NCI-H446 (cell line): ENCODE data around the gene DIS3L2.
"Not testable (repeated sequence)": the region's sequence is repeated elsewhere in the genome, so short reads cannot be mapped to it uniquely, and the experiment has no call there.

Source experiments
- DNase-seq, 2 experiments: peaks; one replicate each; lab custom pipeline; 2025; lab: John Stamatoyannopoulos, UW

DIS3L2 gene

DNA sequence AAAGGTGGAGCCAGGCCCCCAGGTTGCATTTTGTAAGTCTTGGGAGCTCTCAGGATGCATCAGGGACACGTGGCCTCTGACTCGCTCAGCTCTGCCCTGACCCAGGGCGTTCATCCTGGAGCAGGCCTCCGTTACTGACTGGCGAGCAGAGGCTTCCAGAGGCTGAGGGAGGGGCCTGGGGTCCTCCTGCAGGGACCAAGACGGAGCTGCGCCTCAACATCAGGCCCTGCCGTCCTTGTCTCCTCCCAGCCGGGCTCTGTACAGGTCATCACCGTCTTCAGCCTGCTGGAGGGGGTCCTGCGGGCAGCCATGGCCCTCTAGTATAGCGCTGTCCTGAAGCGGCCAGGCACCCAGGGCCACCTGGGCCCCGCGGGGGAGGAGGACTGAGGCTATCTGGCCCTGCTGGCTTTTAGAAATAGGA, 406.8 kb downstream of the DIS3L2 start:
- no peak for DNase-seq

DNA sequence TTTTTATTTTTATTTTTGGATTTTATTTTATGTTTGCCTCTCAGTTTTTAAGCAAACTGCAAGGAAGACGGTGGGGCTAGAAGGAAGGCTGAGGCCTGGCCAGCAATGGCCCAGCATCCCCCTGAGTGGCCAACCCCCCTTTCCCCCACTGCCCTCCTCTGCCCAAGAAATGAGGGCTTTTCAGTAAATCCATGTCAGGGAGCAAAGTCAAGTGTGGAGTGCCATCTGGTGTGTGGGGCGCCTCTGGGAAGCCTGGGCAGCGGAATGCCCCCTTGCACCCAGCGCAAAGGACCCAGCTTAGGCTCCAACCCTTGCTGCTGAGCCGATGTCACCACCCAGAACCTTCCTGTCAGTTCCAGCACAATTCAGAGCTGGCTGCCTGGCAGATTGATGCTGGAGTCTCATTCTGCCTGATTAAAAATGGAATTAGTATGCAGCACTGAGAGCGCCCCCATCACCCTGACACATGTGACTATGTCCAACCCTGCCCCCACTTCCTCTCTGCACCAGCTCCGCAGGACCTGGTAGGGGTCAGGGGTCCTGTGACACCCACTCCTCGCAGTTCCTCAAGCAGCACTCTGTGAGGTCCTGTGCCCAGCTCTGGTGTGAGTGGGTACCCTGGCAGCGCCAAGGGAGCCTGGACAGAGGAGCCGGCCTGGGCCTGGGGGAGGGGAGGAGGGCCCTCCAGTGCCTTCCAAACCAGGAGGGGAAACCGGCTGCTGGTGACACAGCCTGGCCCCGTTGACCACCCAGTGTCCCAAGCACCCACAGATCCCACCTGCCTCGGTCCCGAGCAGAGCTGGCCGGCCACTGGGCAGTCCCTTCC, 407.8 kb downstream of the DIS3L2 start:
- no peak for DNase-seq

DNA sequence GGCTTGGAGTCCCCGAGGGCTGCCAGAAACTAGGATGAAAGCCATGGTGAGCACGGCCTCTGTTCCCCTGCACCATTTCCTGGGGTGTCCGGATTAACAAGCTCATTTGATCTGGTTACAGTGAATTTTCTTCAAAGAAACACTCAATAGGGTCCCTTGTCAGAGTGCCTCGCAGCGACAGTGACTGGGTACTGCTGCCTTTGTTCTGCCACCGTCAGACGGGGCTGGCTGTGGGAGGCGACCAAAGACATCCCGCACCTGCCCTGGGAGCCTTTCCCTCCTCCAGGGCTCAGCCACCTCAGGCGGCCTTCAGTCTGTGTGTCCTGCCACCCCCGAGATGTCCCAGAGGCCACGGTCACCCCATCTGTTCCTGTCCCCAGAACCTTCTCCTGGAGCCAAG, 408.5 kb downstream of the DIS3L2 start:
- not testable (repeated sequence) for DNase-seq

DNA sequence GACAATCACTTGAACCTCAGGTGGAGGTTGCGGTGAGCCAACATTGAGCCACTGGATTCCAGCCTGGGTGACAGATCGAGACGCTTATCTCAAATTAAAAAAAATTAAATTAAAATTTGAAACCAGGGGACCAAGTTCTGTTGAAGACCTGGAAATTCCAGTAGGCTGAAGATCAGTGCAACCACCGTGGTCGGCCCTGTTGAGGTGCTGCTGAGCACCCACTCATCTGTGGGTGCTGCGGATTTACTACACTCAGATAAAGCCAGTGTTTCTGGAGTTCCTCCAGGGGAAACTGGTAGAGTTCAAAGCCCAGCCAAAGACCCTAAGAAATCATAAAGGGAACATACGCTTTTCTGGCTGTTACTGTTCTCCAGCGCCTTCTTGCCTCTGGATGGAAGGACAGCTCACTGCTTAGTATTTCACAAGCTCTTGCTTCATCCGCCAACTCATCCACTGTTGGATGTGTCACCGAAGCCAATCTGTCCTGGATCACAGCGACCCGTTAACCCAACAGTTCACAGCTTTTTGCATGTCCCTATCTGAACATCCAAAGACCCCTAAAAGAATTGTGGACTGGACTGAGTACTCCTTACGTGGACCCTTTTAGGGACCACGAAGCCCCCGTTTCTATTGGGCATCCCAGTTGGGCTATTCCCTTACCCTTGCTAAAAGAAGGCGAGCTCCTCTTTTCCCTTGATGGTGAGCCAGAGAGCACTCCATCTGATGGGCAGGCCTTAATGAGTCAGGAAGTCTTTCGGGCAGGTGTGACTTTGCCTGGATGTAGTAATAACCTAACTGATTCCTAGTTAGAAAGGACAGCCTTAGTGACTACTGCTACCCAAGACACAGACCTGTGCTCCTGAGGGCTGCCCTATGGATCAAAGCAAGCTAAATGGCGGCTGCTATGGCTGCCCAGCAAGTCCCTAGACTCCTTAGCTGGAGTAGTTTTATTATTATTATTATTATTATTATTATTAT, 411.0 kb downstream of the DIS3L2 start:
- no peak for DNase-seq

DNA sequence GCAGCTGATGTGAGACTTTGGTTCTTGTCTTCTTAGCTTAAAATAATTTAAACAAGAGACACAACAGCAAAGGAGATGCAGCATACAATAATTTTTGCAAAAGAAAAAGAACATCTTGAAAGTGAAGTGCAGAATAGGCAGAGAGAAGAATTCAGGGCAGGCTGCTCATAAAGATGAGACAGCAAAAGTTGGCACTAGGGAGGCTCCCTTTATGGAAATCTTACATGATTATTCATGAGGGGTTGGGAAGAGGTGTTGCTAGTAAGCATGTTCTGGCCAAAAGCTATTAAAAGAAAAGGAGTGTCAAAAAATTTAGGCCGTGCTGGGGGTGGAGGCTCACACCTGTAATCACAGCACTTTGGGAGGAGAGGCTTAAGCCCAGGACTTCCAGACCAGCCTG, 412.8 kb downstream of the DIS3L2 start:
- DNase-seq = no peak

DNA sequence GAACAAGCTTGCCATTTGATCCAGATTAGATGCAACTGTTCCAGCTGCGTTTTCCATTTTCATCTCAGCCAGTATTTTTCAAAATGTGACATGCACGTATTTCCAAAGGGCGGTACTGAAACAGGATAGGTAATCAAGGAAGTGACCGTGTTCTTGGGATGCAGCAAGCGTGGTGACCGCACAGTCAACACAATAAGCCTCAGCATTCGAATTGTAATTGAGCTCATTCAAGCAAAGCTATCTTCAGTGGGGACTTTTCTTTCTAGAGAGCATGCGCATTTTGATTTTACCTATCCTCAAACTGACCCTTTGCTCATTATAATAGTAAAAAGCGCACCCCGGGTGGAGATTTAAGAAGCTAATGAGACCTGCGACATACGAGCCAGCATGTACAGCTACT, 413.7 kb downstream of the DIS3L2 start:
- no peak for DNase-seq

DNA sequence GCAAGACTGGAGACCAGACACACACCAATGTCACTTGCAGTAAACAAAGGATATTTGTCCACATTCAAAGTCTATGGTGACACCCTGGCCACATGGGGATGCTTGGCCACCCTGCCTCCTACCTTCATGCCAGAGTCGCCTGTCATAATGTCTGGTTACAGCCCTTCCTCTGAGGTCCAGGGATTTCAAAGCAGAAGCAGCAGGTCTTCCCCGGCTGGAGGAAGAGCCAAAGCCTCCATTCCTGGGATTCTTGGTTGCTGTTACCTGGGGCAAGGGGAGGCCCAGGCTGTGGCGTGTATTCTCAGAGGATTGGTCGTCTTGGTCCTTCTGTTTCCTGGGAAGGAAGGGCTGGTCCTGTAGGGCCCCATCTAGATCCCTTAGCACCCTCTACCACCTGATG, 414.7 kb downstream of the DIS3L2 start:
- DNase-seq = no peak

DNA sequence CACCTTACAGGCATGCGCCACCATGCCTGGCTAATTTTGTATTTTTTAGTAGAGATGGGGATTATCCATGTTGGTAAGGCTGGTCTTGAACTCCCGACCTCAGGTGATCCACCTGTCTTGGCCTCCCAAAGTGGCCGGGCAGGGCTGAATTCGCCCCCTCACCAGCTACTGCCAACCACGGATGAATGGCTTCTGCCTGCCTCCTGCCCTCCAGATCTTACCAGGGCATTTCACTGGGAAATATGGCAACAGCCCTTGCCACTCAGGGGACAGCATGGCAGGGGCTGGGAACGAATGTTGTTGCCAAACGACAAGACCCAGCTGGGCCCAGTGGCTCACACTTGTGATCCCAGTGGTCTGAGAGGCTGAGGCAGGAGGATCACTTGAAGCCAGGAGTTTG, 415.2 kb downstream of the DIS3L2 start:
- DNase-seq = no peak

DNA sequence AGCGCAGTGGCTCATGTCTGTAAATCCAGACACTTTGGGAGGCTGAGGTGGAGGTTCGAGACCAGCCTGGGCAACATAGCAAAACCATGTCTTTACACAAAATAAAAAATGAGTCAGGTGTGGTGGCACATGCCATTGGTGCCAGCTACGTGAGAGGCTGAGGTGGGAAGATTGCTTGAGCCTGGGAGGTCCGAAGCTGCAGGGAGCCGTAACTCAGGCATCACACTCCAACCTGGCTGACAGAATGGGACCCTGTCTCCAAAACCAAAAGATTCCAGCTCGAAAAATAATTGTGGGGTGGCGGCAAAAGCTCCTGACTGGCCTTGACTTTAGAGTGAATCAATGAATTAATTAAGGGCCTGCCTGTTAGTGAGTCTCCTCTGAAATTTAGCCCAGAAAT, 415.8 kb downstream of the DIS3L2 start:
- no peak for DNase-seq

DNA sequence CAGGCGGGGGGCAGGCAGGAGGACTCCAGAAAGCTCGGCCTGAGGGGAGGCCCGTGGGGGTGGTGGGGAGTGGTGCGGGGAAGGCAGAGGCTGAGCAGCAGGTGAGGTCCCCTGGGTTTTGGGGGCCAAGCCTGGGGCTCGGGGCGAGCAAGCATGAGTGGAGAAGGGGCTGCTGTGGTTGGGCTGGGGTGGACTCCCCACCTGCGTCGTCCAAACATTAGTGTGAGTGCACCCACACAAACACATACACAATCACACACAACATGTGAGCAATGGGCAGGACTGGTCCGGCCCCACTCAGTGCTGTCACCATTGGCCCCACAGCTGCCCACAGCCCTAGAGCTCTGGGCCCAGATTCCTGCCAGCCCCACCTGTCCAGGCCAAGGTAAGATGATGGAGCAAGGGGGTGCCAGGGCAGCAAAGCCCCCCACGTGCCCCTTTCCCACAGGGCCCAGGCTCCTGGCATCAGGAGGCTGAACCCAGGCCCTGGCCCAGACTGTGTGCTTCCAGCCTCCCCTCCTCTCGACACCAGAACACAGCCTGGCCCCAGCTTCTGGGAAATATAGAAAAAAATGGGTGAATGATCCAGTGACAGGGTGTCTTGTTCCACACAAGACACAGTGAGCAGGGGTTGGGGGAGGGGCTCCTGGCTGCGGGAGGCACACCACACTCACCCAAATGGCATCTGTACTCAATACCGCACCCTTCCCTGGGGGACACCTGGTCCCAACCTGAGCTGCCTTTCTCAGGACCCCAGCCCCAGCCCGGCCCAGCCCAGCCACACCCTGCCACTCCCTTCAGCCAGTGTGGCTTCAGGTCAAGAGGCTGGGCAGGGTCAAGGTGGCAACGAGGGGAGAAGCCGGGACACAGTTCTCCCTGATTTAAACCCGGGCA, 416.6 kb downstream of the DIS3L2 start:
- no peak for DNase-seq

DNA sequence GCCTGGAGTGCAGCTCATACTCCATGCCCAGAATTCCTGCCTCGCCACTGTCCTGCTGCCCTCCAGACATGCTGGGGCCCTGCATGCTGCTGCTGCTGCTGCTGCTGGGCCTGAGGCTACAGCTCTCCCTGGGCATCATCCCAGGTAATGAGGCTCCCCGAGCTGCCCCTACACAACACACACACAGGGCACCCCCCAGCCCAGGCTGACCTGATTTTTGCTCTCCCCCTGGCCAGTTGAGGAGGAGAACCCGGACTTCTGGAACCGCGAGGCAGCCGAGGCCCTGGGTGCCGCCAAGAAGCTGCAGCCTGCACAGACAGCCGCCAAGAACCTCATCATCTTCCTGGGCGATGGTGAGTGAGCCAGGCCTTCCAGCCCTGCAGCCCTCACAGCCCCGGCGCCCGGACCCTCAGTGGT, 417.2 kb downstream of the DIS3L2 start, which contains the start of gene ALPP:
Gene ALPP, plus strand, starts transcription at position 17 of the 417 bp plus-strand sequence. Its CDS starts 52 bp downstream, at position 69.
- not testable (repeated sequence) for DNase-seq

DNA sequence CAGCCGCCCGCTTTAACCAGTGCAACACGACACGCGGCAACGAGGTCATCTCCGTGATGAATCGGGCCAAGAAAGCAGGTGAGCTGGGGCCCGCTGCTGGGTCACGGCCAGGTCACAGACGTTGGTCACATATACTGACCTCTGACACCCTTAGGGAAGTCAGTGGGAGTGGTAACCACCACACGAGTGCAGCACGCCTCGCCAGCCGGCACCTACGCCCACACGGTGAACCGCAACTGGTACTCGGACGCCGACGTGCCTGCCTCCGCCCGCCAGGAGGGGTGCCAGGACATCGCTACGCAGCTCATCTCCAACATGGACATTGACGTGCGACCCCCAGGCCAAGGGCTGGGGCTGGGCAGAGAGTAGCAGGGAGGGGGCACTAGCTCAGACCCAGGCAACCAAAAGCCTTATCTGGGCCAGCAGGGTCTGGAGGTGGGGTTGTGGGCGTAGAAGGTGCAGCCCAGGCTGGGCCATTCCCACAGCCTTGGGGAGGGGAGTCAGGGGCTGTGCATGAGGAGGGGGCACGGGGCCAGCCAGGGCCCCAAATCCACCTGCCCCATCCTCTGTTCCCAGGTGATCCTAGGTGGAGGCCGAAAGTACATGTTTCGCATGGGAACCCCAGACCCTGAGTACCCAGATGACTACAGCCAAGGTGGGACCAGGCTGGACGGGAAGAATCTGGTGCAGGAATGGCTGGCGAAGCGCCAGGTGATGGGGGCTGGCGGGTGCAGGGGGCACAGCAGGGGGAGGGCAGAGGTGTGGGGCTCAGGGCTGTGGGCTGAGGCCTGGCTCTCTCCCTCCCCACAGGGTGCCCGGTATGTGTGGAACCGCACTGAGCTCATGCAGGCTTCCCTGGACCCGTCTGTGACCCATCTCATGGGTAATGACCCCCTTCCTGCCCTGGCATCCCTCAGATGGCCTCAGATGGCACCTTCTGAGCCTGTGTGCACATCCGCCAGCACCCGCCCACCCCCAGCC, 418.4 kb downstream of the DIS3L2 start:
- DNase-seq = not testable (repeated sequence)

DNA sequence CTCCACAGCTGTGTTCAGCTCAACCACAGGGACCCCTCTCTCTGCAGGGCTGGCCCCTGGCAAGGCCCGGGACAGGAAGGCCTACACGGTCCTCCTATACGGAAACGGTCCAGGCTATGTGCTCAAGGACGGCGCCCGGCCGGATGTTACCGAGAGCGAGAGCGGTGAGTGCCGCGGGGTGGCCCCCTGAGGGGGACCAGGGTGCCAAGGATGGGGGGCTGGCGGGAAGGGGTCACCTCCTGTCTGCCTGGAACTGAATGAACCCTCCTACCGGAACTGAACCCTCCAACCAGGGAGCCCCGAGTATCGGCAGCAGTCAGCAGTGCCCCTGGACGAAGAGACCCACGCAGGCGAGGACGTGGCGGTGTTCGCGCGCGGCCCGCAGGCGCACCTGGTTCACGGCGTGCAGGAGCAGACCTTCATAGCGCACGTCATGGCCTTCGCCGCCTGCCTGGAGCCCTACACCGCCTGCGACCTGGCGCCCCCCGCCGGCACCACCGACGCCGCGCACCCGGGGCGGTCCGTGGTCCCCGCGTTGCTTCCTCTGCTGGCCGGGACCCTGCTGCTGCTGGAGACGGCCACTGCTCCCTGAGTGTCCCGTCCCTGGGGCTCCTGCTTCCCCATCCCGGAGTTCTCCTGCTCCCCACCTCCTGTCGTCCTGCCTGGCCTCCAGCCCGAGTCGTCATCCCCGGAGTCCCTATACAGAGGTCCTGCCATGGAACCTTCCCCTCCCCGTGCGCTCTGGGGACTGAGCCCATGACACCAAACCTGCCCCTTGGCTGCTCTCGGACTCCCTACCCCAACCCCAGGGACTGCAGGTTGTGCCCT, 419.9 kb downstream of the DIS3L2 start:
- not testable (repeated sequence) for DNase-seq

DNA sequence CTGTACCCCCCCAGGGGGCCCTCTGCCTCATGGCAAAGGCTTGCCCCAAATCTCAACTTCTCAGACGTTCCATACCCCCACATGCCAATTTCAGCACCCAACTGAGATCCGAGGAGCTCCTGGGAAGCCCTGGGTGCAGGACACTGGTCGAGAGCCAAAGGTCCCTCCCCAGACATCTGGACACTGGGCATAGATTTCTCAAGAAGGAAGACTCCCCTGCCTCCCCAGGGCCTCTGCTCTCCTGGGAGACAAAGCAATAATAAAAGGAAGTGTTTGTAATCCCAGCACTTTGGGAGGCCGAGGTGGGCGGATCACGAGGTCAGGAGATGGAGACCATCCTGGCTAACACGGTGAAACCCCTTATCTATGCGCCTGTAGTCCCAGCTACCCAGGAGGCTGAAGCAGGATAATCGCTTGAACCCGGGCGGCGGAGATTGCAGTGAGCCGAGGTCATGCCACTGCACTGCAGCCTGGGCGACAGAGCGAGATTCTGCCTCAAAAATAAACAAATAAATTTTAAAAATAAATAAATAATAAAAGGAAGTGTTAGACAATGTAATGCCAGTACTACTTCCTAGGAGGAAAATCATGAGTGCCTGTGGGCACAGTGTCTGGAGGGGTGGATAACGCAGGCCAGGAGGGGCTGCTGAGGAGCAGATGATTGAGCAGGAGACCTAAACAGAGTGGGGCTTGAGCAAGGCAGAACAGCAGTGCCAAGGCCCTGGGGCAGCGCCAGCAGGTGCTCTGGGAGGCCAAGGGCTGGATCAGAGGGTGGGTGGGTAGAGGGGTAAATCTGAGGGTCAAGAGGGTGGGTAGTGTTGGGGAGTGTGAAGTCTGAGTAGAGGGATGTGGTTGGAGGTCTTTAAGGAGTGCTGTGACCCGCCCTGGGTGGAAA, 421.1 kb downstream of the DIS3L2 start:
- DNase-seq = no peak

DNA sequence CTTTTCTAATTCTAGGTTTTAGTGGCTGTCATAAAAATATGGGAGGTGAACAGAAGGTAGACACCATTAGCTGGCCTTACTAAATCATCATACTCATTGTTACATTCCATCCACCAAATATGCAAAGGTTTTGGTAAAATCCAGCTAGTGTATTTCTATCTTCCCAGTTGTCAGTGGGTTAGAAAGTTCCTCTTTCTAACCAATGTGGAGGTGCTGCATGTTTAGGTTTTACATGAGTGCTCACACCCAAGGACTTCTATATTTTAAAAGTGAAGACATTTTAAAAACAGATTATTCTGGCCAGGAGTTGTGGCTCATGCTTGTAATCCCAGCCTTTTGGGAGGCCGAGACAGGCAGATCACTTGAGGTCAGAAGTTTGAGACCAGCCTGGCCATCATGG, 423.0 kb downstream of the DIS3L2 start:
- no peak for DNase-seq

DNA sequence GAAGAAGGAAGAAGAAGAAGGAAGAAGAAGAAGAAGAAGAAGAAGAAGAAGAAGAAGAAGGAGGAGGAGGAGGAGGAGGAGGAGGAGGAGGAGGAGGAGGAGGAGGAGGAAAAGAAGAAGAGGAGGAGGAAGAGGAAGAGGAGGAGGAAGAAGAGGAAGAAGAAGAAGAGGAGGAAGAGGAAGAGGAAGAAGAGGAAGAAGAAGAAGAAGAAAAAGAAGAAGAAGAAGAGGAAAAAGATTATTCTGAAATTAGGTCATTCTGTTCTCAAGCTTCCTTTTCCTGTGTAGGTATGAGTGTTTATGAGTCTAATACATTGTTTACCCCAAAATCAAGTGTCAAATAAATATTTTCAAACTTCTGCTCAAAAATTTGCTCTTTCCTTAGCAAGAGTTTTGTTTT, 423.5 kb downstream of the DIS3L2 start:
- not testable (repeated sequence) for DNase-seq

DNA sequence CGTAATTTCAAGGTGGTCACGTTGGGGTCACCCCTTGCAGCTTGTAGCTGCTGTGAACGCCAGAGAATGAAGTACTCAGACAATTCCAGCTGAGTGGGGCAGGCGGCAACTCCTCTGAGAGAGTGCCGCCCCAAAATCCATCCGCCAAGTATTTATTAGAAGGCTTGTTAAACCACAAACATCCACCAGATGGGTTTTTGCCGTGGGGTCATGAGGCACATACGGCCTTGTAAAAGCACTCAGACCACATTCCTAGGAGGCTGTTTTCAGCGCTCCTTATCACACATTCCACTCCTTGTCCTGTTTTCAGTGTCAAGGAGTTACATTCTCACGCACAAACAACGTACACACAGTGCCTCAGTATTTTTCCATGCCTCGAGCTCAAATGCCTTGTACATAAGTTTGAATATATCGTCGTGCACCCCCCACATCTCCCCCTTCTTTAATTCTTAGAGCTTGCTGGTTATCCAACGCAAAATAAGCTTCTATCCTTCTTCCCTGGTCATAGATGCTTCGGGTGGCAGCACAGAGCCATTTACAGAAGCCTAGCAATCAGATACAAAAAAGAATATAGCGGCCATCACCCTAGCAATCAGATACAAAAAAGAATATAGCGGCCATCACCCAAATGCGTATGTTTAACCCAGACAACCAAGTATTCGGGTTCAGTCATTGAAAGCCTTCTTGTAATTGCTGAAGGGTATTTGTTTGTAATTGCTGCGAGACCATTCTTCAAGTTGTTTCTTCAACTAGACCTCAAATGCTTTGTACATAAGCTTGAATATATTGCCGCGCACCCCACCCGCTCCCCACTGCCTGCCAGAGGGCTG, 424.4 kb downstream of the DIS3L2 start:
- DNase-seq = no peak

DNA sequence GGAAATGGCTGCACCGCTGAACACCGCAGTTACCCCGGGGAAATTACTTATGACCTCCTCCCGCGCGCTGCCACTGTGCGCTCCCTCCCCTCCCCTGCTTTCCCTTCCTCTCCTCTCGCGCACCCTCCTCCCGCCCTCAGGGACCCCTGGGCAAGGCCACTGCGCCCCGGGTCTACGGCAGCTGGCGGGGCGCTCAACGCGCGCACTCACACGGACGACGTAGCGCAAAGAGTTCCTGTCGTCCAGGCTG, 424.9 kb downstream of the DIS3L2 start:
- DNase-seq = no peak
